Activated naive CD8-positive, alpha-beta T cell treated with anti-CD3 and anti-CD28 coated beads, Interleukin-2, amount 50 U/mL, for 24 hours (primary cell): ENCODE results near the gene ELL.
A peak's percentile ranks its signal among the peaks of the same experiment; 100 is the strongest.

ENCODE experiments used
- ATAC-seq: fragments of 150-1000 bp; cut with Tn5 transposase; one replicate; pipeline ENCODE4 v1.10.0; 2021
- DNase-seq: peaks from one replicate; pipeline ENCODE4 v3.0.0; 2021
- H3K27ac Mint-ChIP-seq: one replicate; pipeline ENCODE4 v1.8.0; 2021; ENCODE audit warnings: mild to moderate bottlenecking, mixed read lengths
- H3K27me3 Mint-ChIP-seq: one replicate; pipeline ENCODE4 v1.8.0; 2021; ENCODE audit warnings: mixed read lengths
- H3K36me3 Mint-ChIP-seq: one replicate; pipeline ENCODE4 v1.8.0; 2021; ENCODE audit warnings: low read depth, mixed read lengths
- H3K4me1 Mint-ChIP-seq: one replicate; pipeline ENCODE4 v1.8.0; 2021; ENCODE audit warnings: mixed read lengths
- H3K4me3 Mint-ChIP-seq: one replicate; pipeline ENCODE4 v1.8.0; 2021; ENCODE audit warnings: mild to moderate bottlenecking, moderate library complexity, mixed read lengths
- H3K9me3 Mint-ChIP-seq: one replicate; pipeline ENCODE4 v1.8.0; 2021; ENCODE audit warnings: mixed read lengths

ELL gene

GRCh38 chr19:18422530-18423191 lies 99.2 kb downstream of the ELL start:
- Mint-ChIP-seq H3K27me3 (peaks cover 8% of the 10 kb centered on the region), H3K9me3 (no peaks in the 10 kb centered on the region), H3K4me1 (peaks cover 57% of the 10 kb centered on the region), H3K36me3 (peaks cover 6% of the 10 kb centered on the region), H3K4me3 (peak overlapping the region; percentile 92), H3K27ac (peak overlapping the region; percentile 78)
- ATAC-seq (no peak), DNase-seq (no peak)

- H3K4me3 Mint-ChIP-seq: peak overlapping the region; percentile 92
- H3K4me1 Mint-ChIP-seq: peaks cover 66% of the 10 kb centered on the region
- peaks cover 6% of the 10 kb centered on the region for H3K36me3 Mint-ChIP-seq
- DNase-seq: no peak
- H3K27me3 Mint-ChIP-seq: peaks cover 16% of the 10 kb centered on the region
- H3K9me3 Mint-ChIP-seq: no peaks in the 10 kb centered on the region
- peak overlapping the region; percentile 78 for H3K27ac Mint-ChIP-seq
- no peak for ATAC-seq
These were observed 100.4 kb downstream of the ELL start for GRCh38 chr19:18421371-18421959.

GRCh38 chr19:18420930-18421329 lies 100.9 kb downstream of the ELL start:
- H3K27me3 Mint-ChIP-seq: peaks cover 19% of the 10 kb centered on the region
- peak overlapping the region; percentile 78 for H3K27ac Mint-ChIP-seq
- H3K36me3 Mint-ChIP-seq: peaks cover 6% of the 10 kb centered on the region
- DNase-seq (no peak), ATAC-seq (no peak)
- H3K9me3 Mint-ChIP-seq: no peaks in the 10 kb centered on the region
- H3K4me1 Mint-ChIP-seq: peaks cover 69% of the 10 kb centered on the region
- H3K4me3 Mint-ChIP-seq: peak overlapping the region; percentile 92

GRCh38 chr19:18419699-18420460 lies 102.0 kb downstream of the ELL start:
- DNase-seq (peak; percentile 53), ATAC-seq (peak; percentile 28)
- peak overlapping the region; percentile 92 for H3K4me3 Mint-ChIP-seq
- peaks cover 25% of the 10 kb centered on the region for H3K27me3 Mint-ChIP-seq
- H3K36me3 Mint-ChIP-seq: peaks cover 6% of the 10 kb centered on the region
- peaks cover 75% of the 10 kb centered on the region for H3K4me1 Mint-ChIP-seq
- H3K27ac Mint-ChIP-seq: peak overlapping the region; percentile 78
- H3K9me3 Mint-ChIP-seq: no peaks in the 10 kb centered on the region

- Mint-ChIP-seq H3K27me3 (peaks cover 27% of the 10 kb centered on the region), H3K27ac (peak within 1 kb of the TSS; percentile 80), H3K9me3 (no peaks in the 10 kb centered on the region), H3K4me3 (peak within 1 kb of the TSS; percentile 92), H3K4me1 (peaks cover 80% of the 10 kb centered on the region), H3K36me3 (peaks cover 6% of the 10 kb centered on the region)
- DNase-seq (peak; percentile 78), ATAC-seq (peak; percentile 25)
These were observed 102.6 kb downstream of the ELL start, which contains the start of gene SSBP4 for GRCh38 chr19:18419195-18419698. Gene SSBP4, plus strand, starts transcription at chr19:18419398. Its CDS starts 251 bp downstream, at chr19:18419649.

- Mint-ChIP-seq H3K36me3 (peaks cover 6% of the 10 kb centered on the region), H3K27me3 (peaks cover 30% of the 10 kb centered on the region)
- peak; percentile 15 for ATAC-seq
These were observed 103.2 kb downstream of the ELL start for GRCh38 chr19:18418483-18419194.

GRCh38 chr19:18418029-18418482 lies 103.8 kb downstream of the ELL start:
- DNase-seq: peak; percentile 49
- no peak for ATAC-seq
- Mint-ChIP-seq H3K4me1 (peaks cover 73% of the 10 kb centered on the region), H3K4me3 (peak overlapping the region; percentile 92), H3K27ac (peak overlapping the region; percentile 80), H3K36me3 (peaks cover 6% of the 10 kb centered on the region), H3K27me3 (peaks cover 30% of the 10 kb centered on the region), H3K9me3 (no peaks in the 10 kb centered on the region)

More at GRCh38 chr19:18418483-18419194, 103.2 kb downstream of the ELL start:
- Mint-ChIP-seq H3K9me3 (no peaks in the 10 kb centered on the region), H3K27ac (peak overlapping the region; percentile 80), H3K4me3 (peak overlapping the region; percentile 92), H3K4me1 (peaks cover 78% of the 10 kb centered on the region)
- no peak for DNase-seq

- Mint-ChIP-seq H3K27ac (peak overlapping the region; percentile 79), H3K36me3 (peaks cover 6% of the 10 kb centered on the region), H3K27me3 (peaks cover 30% of the 10 kb centered on the region), H3K9me3 (no peaks in the 10 kb centered on the region), H3K4me1 (peaks cover 67% of the 10 kb centered on the region), H3K4me3 (peak overlapping the region; percentile 92)
- DNase-seq: no peak
- ATAC-seq: no peak
These were observed 104.4 kb downstream of the ELL start for GRCh38 chr19:18417250-18418028.

GRCh38 chr19:18416778-18417249 lies 105.1 kb downstream of the ELL start:
- Mint-ChIP-seq H3K4me1 (peaks cover 62% of the 10 kb centered on the region), H3K36me3 (peaks cover 6% of the 10 kb centered on the region), H3K9me3 (no peaks in the 10 kb centered on the region), H3K27ac (peak overlapping the region; percentile 79), H3K27me3 (peaks cover 30% of the 10 kb centered on the region), H3K4me3 (peak overlapping the region; percentile 68)
- ATAC-seq: peak; percentile 22
- DNase-seq: peak; percentile 78

GRCh38 chr19:18415178-18415867 lies 106.5 kb downstream of the ELL start:
- no peak for DNase-seq
- H3K36me3 Mint-ChIP-seq: peaks cover 2% of the 10 kb centered on the region
- no peak for ATAC-seq
- no peaks in the 10 kb centered on the region for H3K9me3 Mint-ChIP-seq
- peak overlapping the region; percentile 41 for H3K4me3 Mint-ChIP-seq
- H3K27me3 Mint-ChIP-seq: peaks cover 33% of the 10 kb centered on the region
- peaks cover 51% of the 10 kb centered on the region for H3K4me1 Mint-ChIP-seq
- H3K27ac Mint-ChIP-seq: no peak overlapping the region

- no peak overlapping the region for H3K4me3 Mint-ChIP-seq
- H3K36me3 Mint-ChIP-seq: no peaks in the 10 kb centered on the region
- peaks cover 50% of the 10 kb centered on the region for H3K4me1 Mint-ChIP-seq
- DNase-seq (no peak), ATAC-seq (no peak)
- peaks cover 33% of the 10 kb centered on the region for H3K27me3 Mint-ChIP-seq
- H3K9me3 Mint-ChIP-seq: no peaks in the 10 kb centered on the region
- no peak overlapping the region for H3K27ac Mint-ChIP-seq
These were observed 107.2 kb downstream of the ELL start for GRCh38 chr19:18414504-18415177.

- H3K27me3 Mint-ChIP-seq: peaks cover 25% of the 10 kb centered on the region
- ATAC-seq (no peak), DNase-seq (no peak)
- H3K4me1 Mint-ChIP-seq: peaks cover 36% of the 10 kb centered on the region
- H3K27ac Mint-ChIP-seq: no peak overlapping the region
- no peaks in the 10 kb centered on the region for H3K36me3 Mint-ChIP-seq
- H3K4me3 Mint-ChIP-seq: no peak overlapping the region
- H3K9me3 Mint-ChIP-seq: no peaks in the 10 kb centered on the region
These were observed 109.1 kb downstream of the ELL start for GRCh38 chr19:18412610-18413239.
